ENCODE measurements around the gene LHFPL3.

Gene LHFPL3

GRCh38 chr7:104814126-104814525 is 485.7 kb downstream of the LHFPL3 start:
- no peaks in the 10 kb centered on the region for H3K27me3 ChIP-seq (ENCODE audit: insufficient read depth, low read length, poor library complexity)
- no peak overlapping the region for H2AK5ac ChIP-seq (ENCODE audit: low read length)
- no peak overlapping the region for H4K5ac ChIP-seq (ENCODE audit: low read length)
- DNase-seq = no peak
- WGBS (ENCODE audit: extremely low coverage, insufficient coverage, low lambda C conversion rate) = no CpG with 5 or more reads among the region's 3 CpGs
- H2BK120ac ChIP-seq (ENCODE audit: low read depth, low read length) = no peak overlapping the region
- H3K4me3 ChIP-seq (ENCODE audit: low read length) = no peak overlapping the region
- no peak overlapping the region for H2BK5ac ChIP-seq (ENCODE audit: low read length)
- no peak overlapping the region for H3K4ac ChIP-seq (ENCODE audit: low read depth, low read length)
- no peak overlapping the region for H3K9ac ChIP-seq (ENCODE audit: low read length)
- H3K18ac ChIP-seq (ENCODE audit: low read length) = no peak overlapping the region
- no peak overlapping the region for H3K27ac ChIP-seq (ENCODE audit: low read depth, low read length)
- H4K8ac ChIP-seq (ENCODE audit: low read depth, low read length) = no peak overlapping the region
- no peak overlapping the region for H3K23ac ChIP-seq (ENCODE audit: low read length)
- no peaks in the 10 kb centered on the region for H3K79me1 ChIP-seq (ENCODE audit: low read length)
- H2BK15ac ChIP-seq (replicated peaks; ENCODE audit: low read depth) = no peak overlapping the region
- no peak overlapping the region for H3K4me2 ChIP-seq (ENCODE audit: low read length)
- no peaks in the 10 kb centered on the region for H3K4me1 ChIP-seq (ENCODE audit: control insufficient read depth, low read depth, low read length)
- no peaks in the 10 kb centered on the region for H3K36me3 ChIP-seq (ENCODE audit: control insufficient read depth, insufficient read depth, low read length)
- H3K56ac ChIP-seq (ENCODE audit: low read length) = no peak overlapping the region
- H3K79me2 ChIP-seq (ENCODE audit: control insufficient read depth, insufficient read depth, low read length) = no peaks in the 10 kb centered on the region

GRCh38 chr7:104814671-104815400 is 486.4 kb downstream of the LHFPL3 start:
- H3K9ac ChIP-seq (ENCODE audit: low read length) = no peak overlapping the region
- H3K4me2 ChIP-seq (ENCODE audit: low read length) = no peak overlapping the region
- no peak overlapping the region for H3K56ac ChIP-seq (ENCODE audit: low read length)
- no peak overlapping the region for H3K23ac ChIP-seq (ENCODE audit: low read length)
- H3K36me3 ChIP-seq (ENCODE audit: control insufficient read depth, insufficient read depth, low read length) = no peaks in the 10 kb centered on the region
- no peak for DNase-seq
- no CpG with 5 or more reads among the region's 17 CpGs for WGBS (ENCODE audit: extremely low coverage, insufficient coverage, low lambda C conversion rate)
- H3K18ac ChIP-seq (ENCODE audit: low read length) = no peak overlapping the region
- H3K4ac ChIP-seq (ENCODE audit: low read depth, low read length) = no peak overlapping the region
- no peaks in the 10 kb centered on the region for H3K4me1 ChIP-seq (ENCODE audit: control insufficient read depth, low read depth, low read length)
- H3K79me1 ChIP-seq (ENCODE audit: low read length) = no peaks in the 10 kb centered on the region
- no peak overlapping the region for H2AK5ac ChIP-seq (ENCODE audit: low read length)
- H3K4me3 ChIP-seq (ENCODE audit: low read length) = no peak overlapping the region
- H4K5ac ChIP-seq (ENCODE audit: low read length) = no peak overlapping the region
- no peak overlapping the region for H2BK5ac ChIP-seq (ENCODE audit: low read length)
- H2BK15ac ChIP-seq (replicated peaks; ENCODE audit: low read depth) = no peak overlapping the region
- H4K8ac ChIP-seq (ENCODE audit: low read depth, low read length) = no peak overlapping the region
- H2BK120ac ChIP-seq (ENCODE audit: low read depth, low read length) = no peak overlapping the region
- no peaks in the 10 kb centered on the region for H3K27me3 ChIP-seq (ENCODE audit: insufficient read depth, low read length, poor library complexity)
- H3K27ac ChIP-seq (ENCODE audit: low read depth, low read length) = no peak overlapping the region
- no peaks in the 10 kb centered on the region for H3K79me2 ChIP-seq (ENCODE audit: control insufficient read depth, insufficient read depth, low read length)

- WGBS (ENCODE audit: extremely low coverage, insufficient coverage, low lambda C conversion rate) = no CpG with 5 or more reads among the region's 2 CpGs
- Histone ChIP-seq H2BK120ac (ENCODE audit: low read depth, low read length) (no peak overlapping the region), H2BK5ac (ENCODE audit: low read length) (no peak overlapping the region), H4K8ac (ENCODE audit: low read depth, low read length) (no peak overlapping the region), H3K4me2 (ENCODE audit: low read length) (no peak overlapping the region), H3K9ac (ENCODE audit: low read length) (no peak overlapping the region), H3K56ac (ENCODE audit: low read length) (no peak overlapping the region), H3K79me2 (ENCODE audit: control insufficient read depth, insufficient read depth, low read length) (no peaks in the 10 kb centered on the region), H2BK15ac (replicated peaks; ENCODE audit: low read depth) (no peak overlapping the region), H3K4me1 (ENCODE audit: control insufficient read depth, low read depth, low read length) (no peaks in the 10 kb centered on the region), H2AK5ac (ENCODE audit: low read length) (no peak overlapping the region), H3K4me3 (ENCODE audit: low read length) (no peak overlapping the region), H3K27ac (ENCODE audit: low read depth, low read length) (no peak overlapping the region), H4K5ac (ENCODE audit: low read length) (no peak overlapping the region), H3K23ac (ENCODE audit: low read length) (no peak overlapping the region), H3K79me1 (ENCODE audit: low read length) (no peaks in the 10 kb centered on the region), H3K4ac (ENCODE audit: low read depth, low read length) (no peak overlapping the region), H3K27me3 (ENCODE audit: insufficient read depth, low read length, poor library complexity) (no peaks in the 10 kb centered on the region), H3K36me3 (ENCODE audit: control insufficient read depth, insufficient read depth, low read length) (no peaks in the 10 kb centered on the region), H3K18ac (ENCODE audit: low read length) (no peak overlapping the region)
- DNase-seq = peak; percentile 8
Measured at GRCh38 chr7:104816537-104816936, 488.1 kb downstream of the LHFPL3 start.

DNA sequence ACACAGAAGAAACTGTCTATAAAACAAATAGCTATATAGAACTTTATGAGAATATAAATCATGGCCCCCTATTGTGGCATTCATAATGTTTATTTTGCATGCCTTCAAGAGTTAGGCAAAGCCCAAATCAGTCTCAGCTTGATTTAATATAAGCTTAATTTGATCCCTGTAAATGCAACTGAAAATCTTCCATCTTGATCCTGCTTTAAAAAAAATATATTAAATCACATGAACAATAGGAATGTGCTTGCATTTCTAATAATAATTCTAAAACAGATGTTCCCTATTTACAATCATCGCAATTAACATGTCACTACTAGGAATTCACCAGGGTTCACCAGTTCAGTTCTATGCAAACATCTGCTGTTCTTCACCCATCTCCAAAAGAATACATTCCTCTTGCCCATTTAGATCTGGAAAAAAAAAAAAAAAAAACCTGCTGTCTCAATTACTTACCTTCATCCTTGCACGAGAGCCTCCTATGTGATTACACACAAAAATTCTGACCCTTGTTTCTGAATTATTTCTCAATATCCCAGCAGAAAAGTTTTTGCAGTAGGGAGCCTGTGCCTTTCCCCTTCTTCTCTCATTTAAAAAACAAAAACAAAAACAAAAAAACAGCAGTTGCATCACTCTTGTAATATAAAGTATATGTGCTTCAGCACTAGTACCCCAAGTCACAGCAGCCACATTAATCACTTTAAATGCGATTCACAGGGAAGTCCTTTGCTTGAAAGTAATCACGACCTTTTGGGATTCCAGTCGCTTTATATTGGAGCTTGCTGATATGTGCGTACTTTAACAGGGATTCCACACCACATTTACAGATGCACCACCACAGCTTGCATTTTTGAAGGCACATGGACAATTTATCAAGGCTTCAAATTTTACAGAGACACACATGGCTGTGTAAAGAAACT is 490.8 kb downstream of the LHFPL3 start:
- no peak overlapping the region for H3K23ac ChIP-seq (ENCODE audit: low read length)
- no peaks in the 10 kb centered on the region for H3K79me1 ChIP-seq (ENCODE audit: low read length)
- H3K4ac ChIP-seq (ENCODE audit: low read depth, low read length) = no peak overlapping the region
- no peak overlapping the region for H4K5ac ChIP-seq (ENCODE audit: low read length)
- no peak for DNase-seq
- no peak overlapping the region for H3K4me3 ChIP-seq (ENCODE audit: low read length)
- no peak overlapping the region for H3K4me2 ChIP-seq (ENCODE audit: low read length)
- H2AK5ac ChIP-seq (ENCODE audit: low read length) = no peak overlapping the region
- H3K9ac ChIP-seq (ENCODE audit: low read length) = no peak overlapping the region
- no peaks in the 10 kb centered on the region for H3K79me2 ChIP-seq (ENCODE audit: control insufficient read depth, insufficient read depth, low read length)
- H2BK5ac ChIP-seq (ENCODE audit: low read length) = no peak overlapping the region
- no peak overlapping the region for H3K18ac ChIP-seq (ENCODE audit: low read length)
- H2BK120ac ChIP-seq (ENCODE audit: low read depth, low read length) = no peak overlapping the region
- H3K36me3 ChIP-seq (ENCODE audit: control insufficient read depth, insufficient read depth, low read length) = no peaks in the 10 kb centered on the region
- H4K8ac ChIP-seq (ENCODE audit: low read depth, low read length) = no peak overlapping the region
- no peak overlapping the region for H2BK15ac ChIP-seq (replicated peaks; ENCODE audit: low read depth)
- H3K27ac ChIP-seq (ENCODE audit: low read depth, low read length) = no peak overlapping the region
- H3K27me3 ChIP-seq (ENCODE audit: insufficient read depth, low read length, poor library complexity) = no peaks in the 10 kb centered on the region
- H3K4me1 ChIP-seq (ENCODE audit: control insufficient read depth, low read depth, low read length) = no peaks in the 10 kb centered on the region
- H3K56ac ChIP-seq (ENCODE audit: low read length) = no peak overlapping the region
- no CpG with 5 or more reads among the region's 6 CpGs for WGBS (ENCODE audit: extremely low coverage, insufficient coverage, low lambda C conversion rate)

GRCh38 chr7:104820836-104821535 is 492.6 kb downstream of the LHFPL3 start:
- H2AK5ac ChIP-seq (ENCODE audit: low read length) = no peak overlapping the region
- no peak overlapping the region for H3K56ac ChIP-seq (ENCODE audit: low read length)
- H3K36me3 ChIP-seq (ENCODE audit: control insufficient read depth, insufficient read depth, low read length) = no peaks in the 10 kb centered on the region
- H3K23ac ChIP-seq (ENCODE audit: low read length) = no peak overlapping the region
- no peaks in the 10 kb centered on the region for H3K79me1 ChIP-seq (ENCODE audit: low read length)
- DNase-seq = peak; percentile 24
- no peak overlapping the region for H3K4ac ChIP-seq (ENCODE audit: low read depth, low read length)
- H2BK120ac ChIP-seq (ENCODE audit: low read depth, low read length) = no peak overlapping the region
- no peak overlapping the region for H3K27ac ChIP-seq (ENCODE audit: low read depth, low read length)
- no peak overlapping the region for H3K4me2 ChIP-seq (ENCODE audit: low read length)
- no CpG with 5 or more reads among the region's 10 CpGs for WGBS (ENCODE audit: extremely low coverage, insufficient coverage, low lambda C conversion rate)
- H3K27me3 ChIP-seq (ENCODE audit: insufficient read depth, low read length, poor library complexity) = no peaks in the 10 kb centered on the region
- no peak overlapping the region for H3K9ac ChIP-seq (ENCODE audit: low read length)
- no peak overlapping the region for H4K8ac ChIP-seq (ENCODE audit: low read depth, low read length)
- no peak overlapping the region for H4K5ac ChIP-seq (ENCODE audit: low read length)
- no peak overlapping the region for H3K4me3 ChIP-seq (ENCODE audit: low read length)
- no peak overlapping the region for H2BK5ac ChIP-seq (ENCODE audit: low read length)
- no peak overlapping the region for H3K18ac ChIP-seq (ENCODE audit: low read length)
- no peaks in the 10 kb centered on the region for H3K4me1 ChIP-seq (ENCODE audit: control insufficient read depth, low read depth, low read length)
- no peak overlapping the region for H2BK15ac ChIP-seq (replicated peaks; ENCODE audit: low read depth)
- no peaks in the 10 kb centered on the region for H3K79me2 ChIP-seq (ENCODE audit: control insufficient read depth, insufficient read depth, low read length)
